Measurements from ENCODE around the gene KLHL1. TPM values are rescaled to one million over a fixed set of nuclear protein-coding genes. Genes with fewer than 3 reads are reported as not detected.
A peak's percentile ranks its signal among the peaks of the same experiment; 100 is the strongest.

Gene KLHL1
- total and polyA plus RNA-seq, 4 donors: 0.14 TPM; not detected in 3

- TF ChIP-seq, protein P1, sequence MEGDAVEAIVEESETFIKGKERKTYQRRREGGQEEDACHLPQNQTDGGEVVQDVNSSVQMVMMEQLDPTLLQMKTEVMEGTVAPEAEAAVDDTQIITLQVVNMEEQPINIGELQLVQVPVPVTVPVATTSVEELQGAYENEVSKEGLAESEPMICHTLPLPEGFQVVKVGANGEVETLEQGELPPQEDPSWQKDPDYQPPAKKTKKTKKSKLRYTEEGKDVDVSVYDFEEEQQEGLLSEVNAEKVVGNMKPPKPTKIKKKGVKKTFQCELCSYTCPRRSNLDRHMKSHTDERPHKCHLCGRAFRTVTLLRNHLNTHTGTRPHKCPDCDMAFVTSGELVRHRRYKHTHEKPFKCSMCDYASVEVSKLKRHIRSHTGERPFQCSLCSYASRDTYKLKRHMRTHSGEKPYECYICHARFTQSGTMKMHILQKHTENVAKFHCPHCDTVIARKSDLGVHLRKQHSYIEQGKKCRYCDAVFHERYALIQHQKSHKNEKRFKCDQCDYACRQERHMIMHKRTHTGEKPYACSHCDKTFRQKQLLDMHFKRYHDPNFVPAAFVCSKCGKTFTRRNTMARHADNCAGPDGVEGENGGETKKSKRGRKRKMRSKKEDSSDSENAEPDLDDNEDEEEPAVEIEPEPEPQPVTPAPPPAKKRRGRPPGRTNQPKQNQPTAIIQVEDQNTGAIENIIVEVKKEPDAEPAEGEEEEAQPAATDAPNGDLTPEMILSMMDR (IDR thresholded peaks at IDR 0.05; ENCODE audit: control extremely low read depth, extremely low read depth): no peak
- Histone ChIP-seq H3K27ac (ENCODE audit: low read depth in 1 of 2, low read length in 1 of 2) (no peak overlapping the region), H3K36me3 (ENCODE audit: control insufficient read depth in 4 of 4, insufficient read depth in 4 of 4, low read length in 4 of 4) (no peaks in the 10 kb centered on the region), H3K9me3 (ENCODE audit: control insufficient read depth in 4 of 4, insufficient read depth in 3 of 4, low read length in 3 of 4) (no peaks in the 10 kb centered on the region), H3K4me1 (ENCODE audit: control insufficient read depth in 5 of 5, insufficient read depth in 5 of 5, low read length in 5 of 5) (no peaks in the 10 kb centered on the region), H3K4me3 (no peak overlapping the region), H3K9ac (ENCODE audit: insufficient read depth in 1 of 2, low read length in 2 of 2) (no peak overlapping the region), H3K27me3 (ENCODE audit: control insufficient read depth in 3 of 3, insufficient read depth in 3 of 3, low read length in 2 of 3) (no peaks in the 10 kb centered on the region)
- DNase-seq (no peak), ATAC-seq (ENCODE audit: insufficient read depth, low FRiP score) (no peak)
- 62 to 70% methylated on average over 5 of the region's 5 CpGs for WGBS, 2 donors
Measured at GRCh38 chr13:70125693-70126092, 17.4 kb upstream of the KLHL1 start.

- Histone ChIP-seq H3K4me3 (no peak overlapping the region), H3K4me1 (ENCODE audit: control insufficient read depth in 5 of 5, insufficient read depth in 5 of 5, low read length in 5 of 5) (no peaks in the 10 kb centered on the region), H3K27ac (ENCODE audit: low read depth in 1 of 2, low read length in 1 of 2) (no peak overlapping the region), H3K9me3 (ENCODE audit: control insufficient read depth in 4 of 4, insufficient read depth in 3 of 4, low read length in 3 of 4) (no peaks in the 10 kb centered on the region), H3K27me3 (ENCODE audit: control insufficient read depth in 3 of 3, insufficient read depth in 3 of 3, low read length in 2 of 3) (no peaks in the 10 kb centered on the region), H3K9ac (ENCODE audit: insufficient read depth in 1 of 2, low read length in 2 of 2) (no peak overlapping the region), H3K36me3 (ENCODE audit: control insufficient read depth in 4 of 4, insufficient read depth in 4 of 4, low read length in 4 of 4) (no peaks in the 10 kb centered on the region)
- DNase-seq (no peak), ATAC-seq (ENCODE audit: insufficient read depth, low FRiP score) (no peak)
- WGBS, 2 donors: 47 to 80% methylated on average over 2 of the region's 2 CpGs
- TF ChIP-seq, protein P1 (IDR thresholded peaks at IDR 0.05; ENCODE audit: control extremely low read depth, extremely low read depth): no peak
Measured at GRCh38 chr13:70117338-70117905, 9.2 kb upstream of the KLHL1 start.

DNA sequence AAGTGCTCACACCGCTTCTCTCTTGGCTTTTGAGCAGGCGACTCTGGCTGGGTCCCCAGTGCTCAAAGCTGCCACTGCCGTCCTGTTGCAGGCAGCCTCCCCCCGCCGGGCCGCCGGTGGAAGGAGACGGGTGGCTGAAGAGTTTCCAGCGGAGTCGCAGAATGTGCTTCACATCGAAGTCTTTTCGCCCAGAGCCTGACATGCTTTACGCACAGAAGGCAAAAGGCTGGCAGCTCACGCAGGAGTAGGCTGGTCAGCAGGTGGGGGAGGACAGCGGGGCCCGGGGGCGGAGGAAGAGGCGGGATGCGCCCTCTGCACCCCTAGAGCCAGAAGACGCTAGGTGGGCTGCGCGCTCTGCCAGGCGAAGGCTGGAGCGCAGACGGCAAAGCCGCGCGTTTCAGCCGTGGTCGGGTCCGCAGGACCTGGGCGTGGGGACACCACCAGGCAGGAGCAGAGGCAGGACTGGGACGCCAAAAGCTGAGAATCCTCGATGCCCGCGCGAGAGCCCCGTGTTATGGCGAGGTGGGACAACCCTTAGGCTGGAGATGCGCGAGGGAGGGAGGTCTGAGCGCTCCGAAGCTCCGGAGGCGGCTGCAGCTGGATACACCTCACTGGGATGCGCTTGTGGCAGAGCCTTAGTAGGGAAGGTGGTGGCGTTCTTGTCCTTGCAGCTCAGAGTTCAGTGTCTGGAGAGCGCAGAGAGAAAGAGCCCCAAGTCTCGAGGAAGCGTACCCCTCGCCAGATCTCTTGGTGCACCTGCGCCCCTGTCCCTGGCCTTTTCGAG, 562 bp downstream of the KLHL1 start, which contains the start of gene ATXN8OS:
Gene ATXN8OS, plus strand, starts transcription at position 329 of the 784 bp plus-strand sequence.
- H3K4me1 ChIP-seq (ENCODE audit: control insufficient read depth in 5 of 5, insufficient read depth in 5 of 5, low read length in 5 of 5): peaks cover 0 to 3% (median 0%) of the 10 kb centered on the region in 5 donors
- H3K9me3 ChIP-seq (ENCODE audit: control insufficient read depth in 4 of 4, insufficient read depth in 3 of 4, low read length in 3 of 4): peaks cover 0 to 10% (median 0%) of the 10 kb centered on the region in 4 donors
- H3K9ac ChIP-seq (ENCODE audit: insufficient read depth in 1 of 2, low read length in 2 of 2): no peak within 1 kb of the TSS
- WGBS, 2 donors: 3 to 5% methylated on average over 53 of the region's 53 CpGs
- H3K4me3 ChIP-seq: no peak within 1 kb of the TSS
- peaks cover 0 to 30% (median 11%) of the 10 kb centered on the region in 3 donors for H3K27me3 ChIP-seq (ENCODE audit: control insufficient read depth in 3 of 3, insufficient read depth in 3 of 3, low read length in 2 of 3)
- DNase-seq: peak in 1 of 3 donors; percentile 17
- TF ChIP-seq, protein P1 (IDR thresholded peaks at IDR 0.05; ENCODE audit: control extremely low read depth, extremely low read depth): no peak
- no peak for ATAC-seq (ENCODE audit: insufficient read depth, low FRiP score)
- no peaks in the 10 kb centered on the region for H3K36me3 ChIP-seq (ENCODE audit: control insufficient read depth in 4 of 4, insufficient read depth in 4 of 4, low read length in 4 of 4)
- H3K27ac ChIP-seq (ENCODE audit: low read depth in 1 of 2, low read length in 1 of 2): no peak within 1 kb of the TSS
